Activated CD8-positive, alpha-beta T cell treated with anti-CD3 and anti-CD28 coated beads for 36 hours (primary cell): Measurements from ENCODE around the gene LYZ. TPM values are rescaled to one million over a fixed set of nuclear protein-coding genes. Genes with fewer than 3 reads are reported as not detected.
A peak's percentile ranks its signal among the peaks of the same experiment; 100 is the strongest.

Source experiments
- ATAC-seq: fragments of 200-7000 bp; cut with Tn5 transposase; one replicate; pipeline ENCODE4 v1.10.0; 2021; ENCODE audit warnings: mild to moderate bottlenecking, moderate library complexity
- CTCF ChIA-PET: fragments of 350-600 bp; sonication (Branson Sonifier 250); formaldehyde crosslinking; loops from one replicate; lab custom pipeline; 2021; ENCODE audit warnings: antibody characterized with exemption; lab: Charles Lee
- POLR2A ChIA-PET: fragments of 350-600 bp; sonication (Branson Sonifier 250); formaldehyde crosslinking; loops from one replicate; lab custom pipeline; 2021; ENCODE audit warnings: antibody characterized with exemption; lab: Charles Lee
- DNase-seq: peaks from one replicate; pipeline ENCODE4 v3.0.0-alpha.2; 2020
- H3K27ac Mint-ChIP-seq: one replicate; pipeline ENCODE4 v1.8.0; 2021; ENCODE audit warnings: mild to moderate bottlenecking, mixed read lengths
- H3K27me3 Mint-ChIP-seq: one replicate; pipeline ENCODE4 v1.8.0; 2021; ENCODE audit warnings: mixed read lengths
- H3K36me3 Mint-ChIP-seq: one replicate; pipeline ENCODE4 v1.8.0; 2021; ENCODE audit warnings: low read depth, mixed read lengths
- H3K4me1 Mint-ChIP-seq: one replicate; pipeline ENCODE4 v1.8.0; 2021; ENCODE audit warnings: low read depth, mixed read lengths
- H3K4me3 Mint-ChIP-seq: one replicate; pipeline ENCODE4 v1.8.0; 2021; ENCODE audit warnings: mild to moderate bottlenecking, moderate library complexity, mixed read lengths
- H3K9me3 Mint-ChIP-seq: one replicate; pipeline ENCODE4 v1.8.0; 2021; ENCODE audit warnings: mixed read lengths
- CTCF ChIP-seq: fragments of 200-600 bp; IDR thresholded peaks from one replicate; pipeline ENCODE4 v1.8.0; 2022; ENCODE audit warnings: antibody characterized with exemption, mild to moderate bottlenecking
- intact Hi-C: fragments of 100-400 bp; cut with micrococcal nuclease; formaldehyde crosslinking; loops from one replicate; pipeline ENCODE4 v1.10.0; 2022
- total RNA-seq, 2 experiments: library from RNA; stranded (reverse); gene quantifications; one replicate each; pipeline ENCODE4 v1.2.3, GENCODE V29; 2021

LYZ gene
- total RNA-seq, 2 experiments from 2014 or later = not detected

DNA sequence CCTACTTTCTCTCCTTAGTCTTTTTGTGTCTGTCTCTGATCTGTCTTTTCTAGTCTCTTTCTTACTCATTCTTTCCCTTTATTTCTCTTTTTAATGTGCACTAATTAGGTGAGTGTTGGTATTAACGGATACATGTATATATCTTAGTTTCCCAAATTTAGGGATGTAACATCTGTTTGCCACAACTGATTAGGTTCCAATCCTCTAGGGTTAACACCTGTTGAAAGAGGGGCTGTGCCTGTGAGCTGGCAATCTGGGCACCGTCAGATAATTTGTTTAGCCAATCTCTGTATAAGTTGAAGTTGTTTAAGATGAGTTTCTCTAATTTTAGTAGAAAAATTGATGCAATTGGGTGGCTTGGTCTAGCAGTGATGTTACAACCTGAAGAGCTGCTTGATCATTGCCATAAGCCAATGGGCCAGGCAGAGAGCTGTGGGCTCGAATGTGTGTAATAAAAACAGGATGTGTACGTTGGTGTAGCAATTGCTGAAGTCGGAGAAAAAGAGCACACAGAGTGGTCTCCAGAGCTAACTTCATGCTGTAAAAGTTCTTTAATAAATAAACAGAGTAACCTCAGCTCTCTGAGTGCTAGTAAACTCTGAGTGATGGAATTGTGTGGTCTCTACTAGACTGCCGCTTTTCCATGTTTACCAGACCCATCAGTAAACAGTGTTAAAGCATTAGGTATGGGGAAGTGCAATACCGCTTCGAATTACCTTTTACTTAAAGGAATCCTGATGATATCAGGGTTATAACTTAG is 18.3 kb upstream of the LYZ start:
- peak overlapping the region; percentile 87 for H3K27ac Mint-ChIP-seq
- peak; percentile 63 for ATAC-seq
- TF ChIP-seq CTCF = no peak
- peak; percentile 55 for DNase-seq
- ChIA-PET POLR2A (interaction anchor here (0.6 to 2.3 kb wide), 4 partner anchors 22 to 256 kb away, joined by 3 to 8 read pairs (median 6); partner anchors contain the start of genes CCT2 and CPSF6), CTCF (interaction anchor here (0.9 to 7.0 kb wide), 7 partner anchors 10 to 245 kb away, joined by 3 to 39 read pairs (median 4); no protein-coding TSS in a partner anchor)
- H3K27me3 Mint-ChIP-seq = no peaks in the 10 kb centered on the region
- H3K4me3 Mint-ChIP-seq = peak overlapping the region; percentile 75
- no peaks in the 10 kb centered on the region for H3K9me3 Mint-ChIP-seq
- intact Hi-C loops = no loop called here
- H3K4me1 Mint-ChIP-seq = peaks cover 47% of the 10 kb centered on the region
- no peaks in the 10 kb centered on the region for H3K36me3 Mint-ChIP-seq

DNA sequence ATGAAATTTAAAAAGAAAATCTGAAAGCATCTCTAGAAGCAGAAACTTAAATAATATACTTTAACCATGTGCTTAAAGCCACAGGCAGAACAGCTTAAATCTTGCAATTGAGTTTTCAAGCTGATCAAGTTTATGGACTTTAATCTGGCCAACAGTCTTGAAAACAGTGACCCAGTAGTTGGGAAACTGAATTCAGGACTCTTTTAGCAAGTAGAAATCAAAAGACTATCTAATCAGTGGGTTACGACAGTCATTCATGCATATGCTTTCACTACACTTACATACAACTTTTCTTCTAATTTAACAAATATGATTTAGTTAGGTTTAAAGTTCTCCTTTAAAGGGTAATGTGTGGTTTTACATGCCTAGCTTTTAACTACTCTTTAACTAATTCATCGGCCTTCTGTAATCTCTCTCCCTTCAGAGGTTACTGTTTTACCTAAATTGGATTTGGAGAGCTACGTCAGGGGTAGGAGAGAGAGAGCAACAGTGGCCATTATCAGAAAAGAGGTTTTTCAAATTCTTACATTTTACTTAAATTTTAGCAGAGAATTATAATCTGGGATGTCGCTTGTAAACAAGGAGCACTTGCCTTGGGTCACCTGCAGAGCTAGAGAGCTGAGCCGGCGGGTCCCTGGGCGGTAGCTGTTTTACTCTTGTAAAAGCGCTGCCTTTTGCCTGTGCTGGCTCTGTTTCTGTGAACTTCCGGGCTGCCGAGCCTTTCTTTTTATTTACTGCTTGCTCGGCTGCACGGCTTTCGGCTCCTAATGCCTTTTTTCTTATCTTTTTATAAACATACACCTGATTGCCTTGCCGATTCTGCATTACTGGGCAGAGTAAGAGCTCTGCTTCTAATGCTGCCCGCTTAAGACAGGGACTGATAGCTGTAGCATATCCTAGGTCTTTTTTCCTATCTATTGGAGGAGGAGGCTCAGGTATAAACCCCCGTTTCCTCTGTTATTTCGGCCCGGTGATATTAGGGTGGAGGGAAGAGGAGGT is 17.4 kb upstream of the LYZ start:
- intact Hi-C loops = no loop called here
- Mint-ChIP-seq H3K4me3 (peak overlapping the region; percentile 75), H3K4me1 (peaks cover 42% of the 10 kb centered on the region), H3K9me3 (no peaks in the 10 kb centered on the region), H3K27ac (peak overlapping the region; percentile 87), H3K27me3 (no peaks in the 10 kb centered on the region), H3K36me3 (no peaks in the 10 kb centered on the region)
- ChIA-PET POLR2A (interaction anchor here (0.6 to 2.3 kb wide), 7 partner anchors 11 to 356 kb away, joined by 3 to 8 read pairs (median 6); partner anchors contain the start of gene CCT2), CTCF (interaction anchor here (0.9 to 7.0 kb wide), 9 partner anchors 11 to 244 kb away, joined by 3 to 39 read pairs (median 4); no protein-coding TSS in a partner anchor)
- TF ChIP-seq CTCF = no peak
- peak; percentile 72 for DNase-seq
- peak; percentile 74 for ATAC-seq

- Mint-ChIP-seq H3K27ac (peak overlapping the region; percentile 87), H3K9me3 (no peaks in the 10 kb centered on the region), H3K4me1 (peaks cover 42% of the 10 kb centered on the region), H3K4me3 (peak overlapping the region; percentile 75), H3K27me3 (no peaks in the 10 kb centered on the region), H3K36me3 (no peaks in the 10 kb centered on the region)
- no peak for DNase-seq
- intact Hi-C loops = no loop called here
- CTCF ChIA-PET = interaction anchor here (0.9 to 7.0 kb wide), 6 partner anchors 10 to 239 kb away, joined by 3 to 39 read pairs (median 4); no protein-coding TSS in a partner anchor
- POLR2A ChIA-PET = interaction anchor here (0.6 to 2.3 kb wide), 7 partner anchors 10 to 357 kb away, joined by 3 to 8 read pairs (median 5); no protein-coding TSS in a partner anchor
- ATAC-seq = no peak
- TF ChIP-seq CTCF = no peak
Observed at GRCh38 chr12:69331519-69331908, 16.7 kb upstream of the LYZ start.

DNA sequence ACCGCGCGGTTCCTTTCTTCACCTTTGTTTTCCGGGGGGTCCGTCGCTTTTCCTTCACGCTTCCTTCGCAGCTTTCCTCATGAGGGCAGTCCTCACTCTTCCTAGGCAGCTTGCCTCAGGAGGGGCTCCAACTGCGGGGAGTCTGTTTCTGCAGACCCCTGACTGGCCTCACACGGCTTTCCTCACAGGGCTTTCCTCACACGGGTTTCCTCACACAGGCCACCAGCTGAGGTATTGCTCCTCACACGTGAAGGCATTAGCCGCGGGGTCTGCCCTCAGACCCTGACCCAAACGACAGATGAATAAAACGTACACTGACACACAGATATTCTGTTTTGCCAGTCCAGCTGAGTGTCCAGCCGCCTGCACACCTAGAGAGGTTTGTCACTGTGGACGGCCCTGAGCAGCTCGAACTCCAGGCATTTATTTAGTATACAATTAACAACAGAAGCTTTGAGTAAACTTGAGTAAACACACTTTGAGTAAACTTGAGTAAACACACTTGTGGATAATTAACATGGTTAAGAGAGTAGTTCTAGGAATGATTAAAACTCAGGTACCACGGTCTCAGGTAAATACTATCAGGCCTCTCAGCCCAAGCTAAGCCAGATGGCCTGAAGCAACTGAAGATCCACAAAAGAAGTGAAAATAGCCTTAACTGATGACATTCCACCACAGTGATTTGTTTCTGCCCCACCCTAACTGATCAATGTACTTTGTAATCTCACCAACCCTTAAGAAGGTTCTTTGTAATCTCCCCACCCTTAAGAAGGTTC is 16.1 kb upstream of the LYZ start:
- Mint-ChIP-seq H3K27ac (peak overlapping the region; percentile 87), H3K9me3 (no peaks in the 10 kb centered on the region)
- POLR2A ChIA-PET = interaction anchor here (0.8 to 2.3 kb wide), 4 partner anchors 9 to 272 kb away, joined by 3 to 8 read pairs (median 4); no protein-coding TSS in a partner anchor

More for the DNA sequence above, 16.1 kb upstream of the LYZ start:
- DNase-seq (no peak), ATAC-seq (no peak)
- peaks cover 42% of the 10 kb centered on the region for H3K4me1 Mint-ChIP-seq
- CTCF ChIA-PET = interaction anchor here (1.2 to 7.0 kb wide), 5 partner anchors 10 to 239 kb away, joined by 3 to 39 read pairs (median 4); no protein-coding TSS in a partner anchor
- H3K4me3 Mint-ChIP-seq = peak overlapping the region; percentile 75
- no peak for TF ChIP-seq CTCF
- no peaks in the 10 kb centered on the region for H3K27me3 Mint-ChIP-seq
- intact Hi-C loops = no loop called here
- H3K36me3 Mint-ChIP-seq = no peaks in the 10 kb centered on the region
